ENCODE results near the gene GOLT1A.

The GOLT1A gene

DNA sequence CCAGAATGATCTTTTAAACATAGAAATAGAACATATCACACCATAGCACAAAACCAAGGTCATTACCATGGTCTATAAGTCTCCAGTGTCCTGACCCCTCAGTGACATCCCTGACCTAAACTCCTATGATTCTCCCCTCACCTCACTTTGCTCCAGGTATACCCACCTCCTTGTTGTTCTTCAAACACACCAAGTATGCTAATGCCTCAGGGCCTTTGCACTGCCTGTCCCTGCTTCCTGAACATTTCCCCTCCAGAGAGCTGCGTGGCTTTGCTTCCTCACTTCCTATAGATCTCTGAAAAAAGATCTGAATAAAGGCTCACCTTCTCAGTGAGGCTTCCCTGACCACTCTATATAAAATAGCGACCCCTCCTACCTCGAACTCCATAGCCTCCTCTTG is 1.1 kb downstream of the GOLT1A start:
- Histone ChIP-seq H3K27ac (ENCODE audit: poor library complexity, severe bottlenecking) (no peak overlapping the region), H3K9me3 (ENCODE audit: severe bottlenecking) (no peaks in the 10 kb centered on the region), H3K4me1 (ENCODE audit: insufficient read depth, poor library complexity, severe bottlenecking) (no peaks in the 10 kb centered on the region), H3K27me3 (ENCODE audit: insufficient read depth, poor library complexity, severe bottlenecking) (no peaks in the 10 kb centered on the region), H3K4me3 (ENCODE audit: severe bottlenecking) (no peak overlapping the region), H3K36me3 (ENCODE audit: low read depth) (no peaks in the 10 kb centered on the region)
- DNase-seq (ENCODE audit: low spot score) (no peak), ATAC-seq (ENCODE audit: low read depth) (no peak)
- TF ChIP-seq, protein P1, sequence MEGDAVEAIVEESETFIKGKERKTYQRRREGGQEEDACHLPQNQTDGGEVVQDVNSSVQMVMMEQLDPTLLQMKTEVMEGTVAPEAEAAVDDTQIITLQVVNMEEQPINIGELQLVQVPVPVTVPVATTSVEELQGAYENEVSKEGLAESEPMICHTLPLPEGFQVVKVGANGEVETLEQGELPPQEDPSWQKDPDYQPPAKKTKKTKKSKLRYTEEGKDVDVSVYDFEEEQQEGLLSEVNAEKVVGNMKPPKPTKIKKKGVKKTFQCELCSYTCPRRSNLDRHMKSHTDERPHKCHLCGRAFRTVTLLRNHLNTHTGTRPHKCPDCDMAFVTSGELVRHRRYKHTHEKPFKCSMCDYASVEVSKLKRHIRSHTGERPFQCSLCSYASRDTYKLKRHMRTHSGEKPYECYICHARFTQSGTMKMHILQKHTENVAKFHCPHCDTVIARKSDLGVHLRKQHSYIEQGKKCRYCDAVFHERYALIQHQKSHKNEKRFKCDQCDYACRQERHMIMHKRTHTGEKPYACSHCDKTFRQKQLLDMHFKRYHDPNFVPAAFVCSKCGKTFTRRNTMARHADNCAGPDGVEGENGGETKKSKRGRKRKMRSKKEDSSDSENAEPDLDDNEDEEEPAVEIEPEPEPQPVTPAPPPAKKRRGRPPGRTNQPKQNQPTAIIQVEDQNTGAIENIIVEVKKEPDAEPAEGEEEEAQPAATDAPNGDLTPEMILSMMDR (IDR thresholded peaks at IDR 0.05; ENCODE audit: poor library complexity, severe bottlenecking): no peak

DNA sequence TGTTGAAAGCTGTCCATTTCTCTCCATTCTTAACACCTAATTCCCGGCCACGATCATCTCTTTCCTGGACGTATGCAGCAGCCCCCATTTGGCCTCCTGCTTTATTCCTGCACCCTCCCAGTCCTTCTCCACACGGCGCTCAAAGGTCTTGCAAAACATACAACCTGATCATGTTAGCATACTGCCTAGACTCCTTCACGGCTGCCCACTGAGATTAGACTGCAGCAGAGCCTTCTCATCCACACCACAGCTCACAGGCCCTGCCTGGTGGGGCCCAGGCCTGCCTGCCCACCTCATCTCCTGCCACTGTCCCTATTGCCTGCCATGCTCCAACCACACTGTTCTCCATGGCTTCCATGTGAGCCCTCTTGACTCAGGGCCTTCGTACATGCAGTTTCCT is 2.7 kb downstream of the GOLT1A start:
- ATAC-seq (ENCODE audit: low read depth): no peak
- Histone ChIP-seq H3K36me3 (ENCODE audit: low read depth) (no peaks in the 10 kb centered on the region), H3K4me3 (ENCODE audit: severe bottlenecking) (no peak overlapping the region), H3K4me1 (ENCODE audit: insufficient read depth, poor library complexity, severe bottlenecking) (no peaks in the 10 kb centered on the region), H3K27me3 (ENCODE audit: insufficient read depth, poor library complexity, severe bottlenecking) (no peaks in the 10 kb centered on the region), H3K27ac (ENCODE audit: poor library complexity, severe bottlenecking) (no peak overlapping the region), H3K9me3 (ENCODE audit: severe bottlenecking) (no peaks in the 10 kb centered on the region)
- DNase-seq (ENCODE audit: low spot score): no peak
- TF ChIP-seq, protein P1 (IDR thresholded peaks at IDR 0.05; ENCODE audit: poor library complexity, severe bottlenecking): no peak

DNA sequence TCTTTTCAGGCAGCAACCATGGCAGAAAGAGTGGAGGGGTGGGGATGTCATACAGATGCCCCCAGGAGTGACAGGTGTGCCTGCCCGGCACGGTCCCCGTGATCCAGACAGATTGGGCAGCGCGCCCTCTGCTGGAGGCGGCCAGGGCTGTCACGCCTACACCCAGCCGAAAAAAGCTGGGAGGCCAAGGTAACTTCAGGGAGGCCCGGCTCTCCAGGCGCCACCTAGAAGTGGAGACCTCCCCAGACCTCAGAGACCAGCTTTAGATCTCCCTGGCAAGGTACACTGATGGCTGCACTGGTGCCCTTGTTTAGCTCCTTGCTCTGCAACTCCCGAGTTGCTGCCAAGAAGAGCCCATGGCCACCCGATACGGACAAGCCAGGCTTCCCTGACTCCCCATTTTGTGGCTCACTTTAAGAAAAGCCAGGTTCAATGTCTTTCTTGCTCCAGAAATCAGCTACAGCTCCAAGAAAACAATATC is 6.6 kb downstream of the GOLT1A start:
- Histone ChIP-seq H3K9me3 (ENCODE audit: severe bottlenecking) (no peaks in the 10 kb centered on the region), H3K4me1 (ENCODE audit: insufficient read depth, poor library complexity, severe bottlenecking) (no peaks in the 10 kb centered on the region), H3K36me3 (ENCODE audit: low read depth) (no peaks in the 10 kb centered on the region), H3K27me3 (ENCODE audit: insufficient read depth, poor library complexity, severe bottlenecking) (no peaks in the 10 kb centered on the region), H3K27ac (ENCODE audit: poor library complexity, severe bottlenecking) (no peak overlapping the region), H3K4me3 (ENCODE audit: severe bottlenecking) (no peak overlapping the region)
- DNase-seq (ENCODE audit: low spot score) (no peak), ATAC-seq (ENCODE audit: low read depth) (peak; percentile 91)
- TF ChIP-seq, protein P1 (IDR thresholded peaks at IDR 0.05; ENCODE audit: poor library complexity, severe bottlenecking): peak; percentile 93

DNA sequence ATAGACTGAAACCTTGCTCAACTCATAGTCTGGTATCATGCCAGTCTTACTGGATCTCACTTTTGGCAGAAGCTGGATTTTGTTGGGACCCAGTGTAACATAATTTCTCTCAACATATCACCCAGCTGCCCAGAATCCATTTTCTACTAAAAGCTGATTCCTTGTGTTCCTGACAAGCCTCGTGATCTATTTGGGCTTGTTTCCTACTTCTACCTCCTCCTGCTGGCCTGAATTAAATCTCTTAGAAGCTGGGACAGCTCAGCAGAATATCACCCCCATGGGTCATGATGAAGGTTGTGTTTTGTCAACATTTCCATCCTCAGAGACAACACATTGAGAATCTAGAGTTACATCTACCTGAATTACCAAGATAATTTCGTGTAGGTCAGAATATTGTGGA is 7.7 kb downstream of the GOLT1A start:
- Histone ChIP-seq H3K4me1 (ENCODE audit: insufficient read depth, poor library complexity, severe bottlenecking) (no peaks in the 10 kb centered on the region), H3K4me3 (ENCODE audit: severe bottlenecking) (no peak overlapping the region), H3K27ac (ENCODE audit: poor library complexity, severe bottlenecking) (no peak overlapping the region), H3K27me3 (ENCODE audit: insufficient read depth, poor library complexity, severe bottlenecking) (no peaks in the 10 kb centered on the region), H3K36me3 (ENCODE audit: low read depth) (no peaks in the 10 kb centered on the region), H3K9me3 (ENCODE audit: severe bottlenecking) (no peaks in the 10 kb centered on the region)
- no peak for DNase-seq (ENCODE audit: low spot score)
- no peak for ATAC-seq (ENCODE audit: low read depth)
- TF ChIP-seq, protein P1 (IDR thresholded peaks at IDR 0.05; ENCODE audit: poor library complexity, severe bottlenecking): no peak

DNA sequence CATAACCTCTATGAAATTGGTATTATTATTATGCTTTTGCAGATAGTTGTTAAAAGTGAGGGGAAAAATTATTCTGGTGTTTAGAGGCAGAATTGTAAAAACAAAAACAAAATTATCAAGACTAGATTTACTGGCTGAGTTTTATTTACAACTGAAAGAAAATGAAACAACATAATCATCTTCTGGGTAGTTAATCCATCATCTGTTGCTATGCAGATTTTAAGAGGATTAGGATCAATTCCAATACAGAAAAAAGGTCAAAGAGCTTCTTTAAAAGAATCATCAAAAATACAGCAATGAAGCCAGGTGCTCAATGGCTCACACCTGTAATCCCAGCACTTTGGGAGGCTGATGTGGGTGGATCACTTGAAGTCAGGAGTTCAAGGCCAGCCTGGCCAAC is 8.3 kb downstream of the GOLT1A start:
- DNase-seq (ENCODE audit: low spot score): no peak
- no peaks in the 10 kb centered on the region for H3K27me3 ChIP-seq (ENCODE audit: insufficient read depth, poor library complexity, severe bottlenecking)
- no peak overlapping the region for H3K27ac ChIP-seq (ENCODE audit: poor library complexity, severe bottlenecking)
- no peaks in the 10 kb centered on the region for H3K36me3 ChIP-seq (ENCODE audit: low read depth)
- TF ChIP-seq, protein P1 (IDR thresholded peaks at IDR 0.05; ENCODE audit: poor library complexity, severe bottlenecking): no peak
- no peak overlapping the region for H3K4me3 ChIP-seq (ENCODE audit: severe bottlenecking)
- no peaks in the 10 kb centered on the region for H3K4me1 ChIP-seq (ENCODE audit: insufficient read depth, poor library complexity, severe bottlenecking)
- ATAC-seq (ENCODE audit: low read depth): no peak
- H3K9me3 ChIP-seq (ENCODE audit: severe bottlenecking): no peaks in the 10 kb centered on the region

Data from RWPE2 (cell line).